NCI-H510A treated with DMSO at 0.1 percent for 48 hours (cell line): ENCODE measurements around the gene SPDYE2B.
"Not testable (repeated sequence)": the region's sequence is repeated elsewhere in the genome, so short reads cannot be mapped to it uniquely, and the experiment has no call there.

ENCODE experiments used
- DNase-seq: peaks from one replicate; lab custom pipeline; 2025; lab: John Stamatoyannopoulos, UW

The SPDYE2B gene

GRCh38 chr7:102642691-102643090 lies 7.4 kb upstream of the SPDYE2B start, which contains the start of gene UPK3BL1:
TSS of gene UPK3BL1 (minus strand) at chr7:102642791. CDS start at chr7:102642741, 50 bp downstream.
- not testable (repeated sequence) for DNase-seq

GRCh38 chr7:102643404-102643803 lies 6.7 kb upstream of the SPDYE2B start:
- not testable (repeated sequence) for DNase-seq

- not testable (repeated sequence) for DNase-seq
Observed at GRCh38 chr7:102647813-102648212, 2.3 kb upstream of the SPDYE2B start.

- not testable (repeated sequence) for DNase-seq
Observed at GRCh38 chr7:102664765-102665164, 14.6 kb downstream of the SPDYE2B start.

DNA sequence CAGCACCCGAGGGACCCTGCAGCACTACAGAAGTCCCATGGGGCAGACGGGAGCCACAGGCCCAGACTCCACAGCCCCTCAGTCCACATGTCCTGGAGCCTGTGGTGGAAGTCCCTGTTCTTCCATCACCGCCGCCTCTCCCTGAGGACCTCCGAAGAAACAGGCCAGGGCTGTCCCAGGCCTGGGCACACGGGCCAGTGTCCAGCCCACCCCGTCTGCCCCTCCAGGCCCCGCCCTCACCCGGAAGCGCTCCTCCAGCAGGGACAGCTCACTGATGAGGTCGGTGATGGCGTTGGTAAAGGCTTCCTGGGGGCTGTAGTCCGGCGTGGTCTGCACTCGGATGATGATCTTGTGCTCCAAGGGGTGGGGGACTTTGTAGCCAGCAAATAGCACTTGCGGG lies 16.7 kb downstream of the SPDYE2B start:
- DNase-seq = not testable (repeated sequence)

DNA sequence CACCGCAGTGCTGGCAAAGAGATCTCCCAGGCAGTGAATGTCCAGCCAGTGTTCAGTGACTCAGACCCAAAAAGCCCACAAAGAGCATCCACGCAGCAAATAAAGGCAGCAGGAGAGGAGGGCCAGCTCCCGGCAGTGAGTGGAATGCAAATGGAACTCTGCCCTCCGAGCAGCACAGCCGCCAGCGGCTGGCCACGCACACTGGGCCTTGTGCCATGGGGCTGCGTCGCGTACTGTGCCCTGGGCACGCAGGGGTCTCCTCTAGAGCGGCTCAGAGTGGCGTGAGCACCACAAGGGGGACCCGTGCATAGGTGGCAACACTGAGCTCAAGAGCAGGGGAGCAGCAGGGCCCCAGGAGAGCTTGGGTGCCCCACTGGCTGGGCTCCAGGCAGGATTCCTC lies 17.4 kb downstream of the SPDYE2B start:
- DNase-seq = not testable (repeated sequence)

- not testable (repeated sequence) for DNase-seq
Observed at GRCh38 chr7:102671166-102671955, 21.2 kb downstream of the SPDYE2B start, which contains the start of gene POLR2J2. TSS of gene POLR2J2 (minus strand) at chr7:102671663. CDS start at chr7:102671601, 62 bp downstream.

- DNase-seq = not testable (repeated sequence)
Observed at GRCh38 chr7:102671956-102672307, 21.8 kb downstream of the SPDYE2B start.

DNA sequence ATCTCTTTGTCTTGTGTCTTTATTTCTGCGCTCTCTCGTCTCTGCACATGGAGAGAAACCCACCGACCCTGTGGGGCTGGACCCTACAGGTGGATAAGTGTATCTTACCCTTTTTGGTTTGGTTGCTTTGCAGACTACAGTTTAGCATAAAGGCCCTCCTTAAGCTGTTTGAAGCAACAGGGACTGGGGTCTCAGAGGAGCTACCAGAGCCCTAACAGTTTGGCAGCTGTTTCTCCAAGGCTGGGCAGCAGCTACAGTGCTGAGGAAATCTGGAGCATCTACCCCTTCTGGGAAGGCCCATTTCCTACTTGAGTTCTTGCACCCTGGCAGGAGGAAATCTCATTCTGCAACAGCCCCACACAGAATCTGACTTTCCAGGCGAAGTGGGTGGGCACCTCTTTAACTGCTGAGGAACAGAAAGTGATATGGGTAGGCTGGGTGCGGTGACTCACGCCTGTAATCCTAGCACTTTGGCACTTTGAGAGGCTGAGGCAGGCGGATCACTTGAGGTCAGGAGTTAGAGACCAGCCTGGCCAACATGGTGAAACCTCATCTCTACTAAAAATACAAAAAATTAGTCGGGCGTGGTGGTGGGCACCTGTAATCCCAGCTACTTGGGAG lies 23.4 kb downstream of the SPDYE2B start:
- not testable (repeated sequence) for DNase-seq

DNA sequence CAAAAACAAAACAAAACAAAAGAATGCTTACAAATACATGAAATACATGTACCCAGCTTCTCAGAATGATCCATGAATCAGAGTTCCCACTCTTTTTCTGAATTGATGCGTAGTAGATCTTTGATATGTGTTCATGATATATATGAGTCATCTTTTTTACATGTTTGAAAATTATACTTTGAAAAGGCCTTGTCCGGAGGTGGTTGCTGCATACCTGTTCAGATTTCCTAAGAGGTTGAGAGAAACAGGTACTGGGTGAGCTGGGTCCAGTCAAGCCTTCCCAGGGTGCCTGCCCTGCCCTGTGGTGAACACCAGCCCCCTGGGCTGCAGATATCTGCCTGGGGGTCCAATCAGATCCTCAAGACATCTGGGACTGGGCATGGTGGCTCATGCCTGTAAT lies 25.4 kb downstream of the SPDYE2B start:
- not testable (repeated sequence) for DNase-seq

- DNase-seq = not testable (repeated sequence)
Observed at GRCh38 chr7:102680780-102681179, 30.7 kb downstream of the SPDYE2B start.

- not testable (repeated sequence) for DNase-seq
Observed at GRCh38 chr7:102682560-102682959, 32.4 kb downstream of the SPDYE2B start.

GRCh38 chr7:102688299-102689036 lies 38.3 kb downstream of the SPDYE2B start:
- not testable (repeated sequence) for DNase-seq

DNA sequence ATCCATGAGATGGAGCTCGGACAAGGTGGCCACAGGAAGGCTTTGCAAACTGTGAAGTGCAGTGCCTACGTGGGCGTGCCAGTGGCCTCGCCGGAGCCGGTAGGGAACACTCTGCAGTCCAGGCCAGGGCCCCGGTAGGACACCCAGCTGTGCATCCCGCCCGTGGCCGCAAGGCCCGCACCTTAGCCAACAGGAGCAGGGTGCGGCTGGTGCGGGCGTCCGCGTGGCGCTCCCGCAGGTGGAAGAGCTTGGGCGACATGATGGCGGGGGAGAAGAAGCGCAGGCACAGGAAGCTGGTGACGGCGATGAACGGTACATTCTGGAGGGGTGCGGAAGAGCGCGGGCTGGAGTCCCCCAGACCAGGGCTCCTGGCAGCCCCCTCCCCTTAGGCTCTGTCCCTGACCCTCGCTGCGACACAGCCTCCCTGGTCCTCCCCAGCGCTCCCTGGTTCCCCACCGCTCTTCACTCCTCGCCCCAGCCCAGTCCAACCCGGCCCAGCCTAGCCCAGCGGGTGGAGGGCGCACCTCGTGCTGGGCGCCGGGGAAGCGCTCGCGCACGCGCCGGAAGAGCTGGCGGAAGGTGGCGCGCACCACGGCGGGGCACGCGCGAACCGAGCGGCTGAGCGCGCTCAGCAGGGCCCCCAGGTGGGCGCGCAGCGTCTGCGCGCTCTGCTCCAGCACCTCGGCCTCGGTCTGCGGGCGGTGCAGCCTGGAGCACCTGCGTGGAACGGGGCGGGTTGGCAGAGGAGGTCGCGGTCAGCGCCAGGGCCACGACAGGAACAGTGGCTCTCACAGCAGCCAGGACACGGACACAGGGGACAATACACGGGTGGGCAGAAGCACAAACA lies 39.5 kb downstream of the SPDYE2B start:
- not testable (repeated sequence) for DNase-seq

GRCh38 chr7:102690602-102691001 lies 40.5 kb downstream of the SPDYE2B start:
- not testable (repeated sequence) for DNase-seq

DNA sequence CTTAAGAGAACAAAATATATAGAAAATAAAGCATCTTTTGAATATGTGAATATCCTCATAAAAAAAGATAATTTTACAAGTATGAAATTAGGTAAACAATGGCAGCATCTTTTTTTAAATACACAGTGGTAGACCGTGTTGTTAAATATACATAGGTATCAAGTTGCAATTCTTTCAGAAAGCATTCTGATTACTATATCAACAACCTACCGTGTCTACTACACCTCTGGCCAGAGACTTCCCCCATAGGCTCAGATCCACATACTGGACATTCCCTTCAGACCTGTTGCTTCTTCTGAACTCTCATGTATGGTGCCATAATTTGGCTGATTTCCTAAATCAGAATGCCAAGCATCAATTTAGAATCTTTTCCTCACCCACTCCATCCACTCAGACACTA lies 43.9 kb downstream of the SPDYE2B start:
- peak; percentile 1 for DNase-seq

DNA sequence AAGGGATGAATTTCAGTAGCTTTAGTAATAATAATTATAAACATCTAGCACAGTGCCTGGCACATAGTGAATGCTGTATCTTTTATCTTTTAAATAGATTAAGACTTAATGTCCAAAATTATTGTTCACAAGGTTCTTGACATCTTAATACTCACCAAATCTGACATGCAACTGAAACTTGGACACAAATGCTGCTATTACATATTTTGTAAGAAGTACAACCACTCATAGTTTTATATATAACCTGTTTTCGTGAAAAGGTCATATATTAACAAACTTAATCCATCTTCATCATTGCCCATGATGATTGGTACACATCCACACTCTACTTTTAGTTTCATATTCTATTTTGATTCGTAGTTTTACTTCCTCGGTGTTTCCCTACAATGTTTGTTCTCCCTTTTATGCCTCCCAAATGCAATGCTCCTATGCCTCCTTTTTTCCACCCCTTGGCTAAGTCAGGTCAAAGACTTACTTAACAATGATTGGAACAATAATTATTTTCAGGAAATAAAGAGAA lies 45.0 kb downstream of the SPDYE2B start:
- DNase-seq = not testable (repeated sequence)

GRCh38 chr7:102696009-102696408 lies 45.9 kb downstream of the SPDYE2B start:
- DNase-seq = not testable (repeated sequence)

DNA sequence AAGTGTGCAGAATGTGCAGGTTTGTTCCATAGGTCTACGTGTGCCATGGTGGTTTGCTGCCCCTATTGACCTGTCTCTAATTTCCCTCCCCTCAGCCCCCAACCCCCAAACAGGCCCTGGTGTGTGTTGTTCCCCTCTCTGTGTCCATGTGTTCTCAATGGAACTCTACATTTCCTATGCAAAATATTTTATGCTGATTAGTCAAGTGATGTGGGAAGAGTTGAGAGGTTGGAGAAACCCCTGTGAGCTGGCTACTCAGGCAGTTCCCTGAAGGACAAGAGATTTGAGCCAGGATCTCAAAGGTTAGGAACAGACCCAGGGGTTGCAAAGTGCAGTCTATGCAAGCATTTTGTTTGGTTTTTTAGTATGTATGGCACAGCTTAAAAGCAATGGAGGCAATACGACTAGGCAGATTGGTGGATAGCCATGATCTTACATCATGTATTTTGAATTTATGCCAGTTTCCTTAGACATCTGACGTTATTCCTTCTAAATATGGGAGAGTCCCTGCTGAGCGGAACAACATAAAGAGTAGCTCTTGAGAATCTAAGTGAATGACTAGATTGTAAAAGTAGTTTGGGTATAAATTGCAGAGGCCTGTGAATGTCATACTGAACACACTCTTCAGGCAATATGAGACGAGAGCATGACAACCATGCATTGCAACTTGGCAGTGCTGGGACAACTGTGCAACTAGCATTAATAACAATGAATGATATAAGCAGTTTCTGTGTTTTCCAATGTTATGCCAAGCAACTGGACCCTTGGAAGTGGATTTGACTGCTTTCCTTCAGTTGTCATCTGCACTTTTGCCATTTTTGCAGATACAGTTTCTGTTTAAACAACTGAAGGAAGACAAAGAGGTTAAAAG lies 47.8 kb downstream of the SPDYE2B start:
- DNase-seq = peak; percentile 1
